Stimulated activated CD8-positive, alpha-beta memory T cell treated with anti-CD3 and anti-CD28 coated beads, Interleukin-2, amount 100 ng/mL, for 48 hours (primary cell): ENCODE measurements around the gene POLR1D.
A peak's percentile ranks its signal among the peaks of the same experiment; 100 is the strongest.

Source experiments
- DNase-seq, 2 donors: peaks; one replicate each; pipeline ENCODE4 v3.0.0-alpha.2; 2020; ENCODE audit warnings: low read depth in 2 of 2

Gene POLR1D

GRCh38 chr13:27621366-27622101 is at the start of gene POLR1D:
POLR1D (plus strand) TSS chr13:27621892; CDS start chr13:27621984, 92 bp downstream.
- peak; percentile 66 for DNase-seq

GRCh38 chr13:27572234-27572901 is 49.3 kb upstream of the POLR1D start:
- no peak for DNase-seq

- DNase-seq, result no peak
These were observed 48.4 kb upstream of the POLR1D start for GRCh38 chr13:27573265-27573664.

- DNase-seq, result no peak
These were observed 47.0 kb upstream of the POLR1D start for GRCh38 chr13:27574661-27575060.

- DNase-seq, result no peak
These were observed 43.3 kb upstream of the POLR1D start for GRCh38 chr13:27578121-27579030.

- DNase-seq, result no peak
These were observed 38.0 kb upstream of the POLR1D start for GRCh38 chr13:27583645-27584044.

- DNase-seq, result no peak
These were observed 34.5 kb upstream of the POLR1D start for GRCh38 chr13:27587095-27587746.

GRCh38 chr13:27588405-27588804 is 33.3 kb upstream of the POLR1D start:
- DNase-seq, result no peak

GRCh38 chr13:27592865-27593264 is 28.8 kb upstream of the POLR1D start:
- DNase-seq, result no peak

GRCh38 chr13:27593267-27593666 is 28.4 kb upstream of the POLR1D start:
- no peak for DNase-seq

GRCh38 chr13:27595055-27595811 is 26.5 kb upstream of the POLR1D start:
- DNase-seq, result no peak

- DNase-seq, result no peak
These were observed 22.6 kb upstream of the POLR1D start for GRCh38 chr13:27599096-27599495.

- DNase-seq, result no peak
These were observed 21.7 kb upstream of the POLR1D start for GRCh38 chr13:27599845-27600553.

- DNase-seq, result no peak
These were observed 21.0 kb upstream of the POLR1D start for GRCh38 chr13:27600711-27601110.

GRCh38 chr13:27601208-27601607 is 20.5 kb upstream of the POLR1D start:
- no peak for DNase-seq

- no peak for DNase-seq
These were observed 19.9 kb upstream of the POLR1D start for GRCh38 chr13:27601803-27602202.

GRCh38 chr13:27605099-27605498 is 16.6 kb upstream of the POLR1D start:
- DNase-seq, result no peak

GRCh38 chr13:27605610-27606200 is 16.0 kb upstream of the POLR1D start:
- DNase-seq, result no peak

GRCh38 chr13:27607125-27607524 is 14.6 kb upstream of the POLR1D start:
- no peak for DNase-seq

- no peak for DNase-seq
These were observed 8.1 kb upstream of the POLR1D start for GRCh38 chr13:27613628-27614027.
